Dedifferentiated amniotic fluid mesenchymal stem cell (primary cell): ENCODE measurements around the gene C19orf81.

Source experiments
- DNase-seq: peaks from one replicate; pipeline ENCODE4 v3.0.0-alpha.2; 2016; ENCODE audit errors: extremely low spot score

Gene C19orf81

DNA sequence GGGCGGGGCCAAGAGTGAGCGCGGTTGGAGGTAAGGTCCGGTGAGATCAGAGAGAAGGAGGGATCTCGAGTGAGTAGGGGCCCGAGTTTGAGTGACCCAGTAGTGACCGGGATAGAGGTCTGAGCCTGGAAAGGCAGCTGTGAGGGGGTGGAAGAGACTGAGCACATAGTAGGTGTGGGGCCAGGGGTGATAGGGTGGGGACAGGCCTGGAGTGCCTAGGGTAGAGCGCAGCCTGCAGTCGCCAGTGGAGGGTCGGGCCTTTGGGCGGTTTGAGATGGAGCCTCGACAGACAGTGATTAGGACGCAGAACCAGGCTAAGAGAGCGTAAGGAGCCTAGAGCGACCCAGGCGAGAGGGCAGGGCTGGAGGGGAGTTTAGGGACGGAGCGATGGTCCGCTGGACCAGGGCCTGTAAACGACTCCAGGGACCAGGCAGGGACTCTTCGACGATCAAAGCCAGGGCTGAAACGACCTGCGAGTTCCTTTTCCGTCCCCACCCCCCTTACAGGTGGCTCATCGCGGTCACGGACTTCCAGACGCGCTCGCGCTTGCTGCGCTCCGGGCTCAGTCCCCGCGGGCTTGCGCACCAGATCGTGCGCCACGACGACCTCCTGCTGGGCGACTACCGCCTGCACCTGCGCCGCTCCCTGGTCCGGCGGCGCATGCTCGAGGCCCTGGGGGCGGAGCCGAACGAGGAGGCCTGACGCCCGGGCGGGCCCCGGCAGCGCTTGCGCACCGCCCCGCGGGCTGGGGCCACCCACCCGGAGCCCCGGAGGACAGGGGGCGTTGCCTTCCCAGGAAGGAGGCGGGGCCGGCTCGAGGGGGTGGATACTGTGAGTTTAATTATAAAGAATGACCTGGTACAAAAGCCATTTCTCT lies 9.4 kb downstream of the C19orf81 start:
- DNase-seq = no peak

DNA sequence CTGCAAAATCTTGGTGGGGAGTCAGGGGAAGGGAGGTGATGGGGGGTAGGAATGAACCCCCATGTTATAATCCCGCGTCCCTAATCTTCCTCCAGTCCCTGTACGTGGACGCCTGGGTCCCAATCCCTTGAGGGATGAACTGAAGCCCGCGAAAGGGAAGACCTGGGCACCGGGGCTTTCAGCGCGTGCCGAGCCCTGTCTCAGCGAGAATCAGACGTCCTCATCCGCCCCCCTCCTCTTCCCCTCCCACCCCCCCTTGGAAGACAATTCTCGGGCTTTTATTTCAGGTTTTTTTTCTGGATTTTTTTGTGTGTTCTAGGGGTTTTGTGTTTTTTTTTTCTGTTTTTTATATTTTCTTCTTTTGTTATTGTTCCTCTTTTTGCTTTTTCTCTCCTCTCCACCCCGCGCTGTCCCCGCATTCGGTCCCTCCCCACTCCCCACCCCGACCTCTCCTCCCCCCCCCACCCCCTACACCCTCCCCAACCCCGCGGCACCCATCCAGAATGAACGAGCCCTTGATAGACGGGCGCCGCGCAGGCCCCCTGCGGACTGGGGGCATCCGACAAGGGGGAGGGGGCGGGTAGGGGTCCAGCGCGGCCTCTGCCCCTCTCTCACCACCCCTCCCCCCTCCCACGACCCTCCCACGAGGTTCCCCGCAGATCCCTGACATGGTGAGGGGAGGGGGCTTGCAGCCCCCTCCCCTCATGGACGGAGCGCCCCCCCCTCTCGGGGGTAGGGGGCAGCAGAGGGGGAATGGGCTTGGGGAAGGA lies 10.3 kb downstream of the C19orf81 start:
- DNase-seq = no peak

- no peak for DNase-seq
Measured at GRCh38 chr19:50660088-50660366, 10.8 kb downstream of the C19orf81 start.

DNA sequence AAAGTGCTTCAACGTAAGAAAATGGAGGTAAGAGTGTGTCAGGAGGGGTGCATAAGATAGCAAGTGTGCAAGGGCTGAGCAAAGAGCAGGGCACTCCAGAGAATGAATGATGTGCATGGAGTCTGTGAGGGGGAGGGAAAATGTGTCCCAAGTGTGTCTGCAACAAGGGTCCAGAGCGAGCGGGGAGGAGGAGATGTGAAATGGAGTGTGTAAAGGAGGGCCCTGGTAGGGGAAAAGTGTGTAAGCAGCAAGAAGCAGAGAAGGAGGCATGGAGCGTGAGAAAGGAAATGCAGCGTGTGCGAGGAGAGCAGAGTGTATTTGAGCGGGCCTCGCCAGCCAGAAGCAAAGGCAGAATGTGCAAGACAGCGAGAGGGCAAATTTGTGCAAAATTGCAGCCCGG lies 11.8 kb downstream of the C19orf81 start:
- DNase-seq = no peak

- no peak for DNase-seq
Measured at GRCh38 chr19:50661766-50662650, 12.8 kb downstream of the C19orf81 start.

GRCh38 chr19:50662651-50663481 lies 13.6 kb downstream of the C19orf81 start:
- no peak for DNase-seq

DNA sequence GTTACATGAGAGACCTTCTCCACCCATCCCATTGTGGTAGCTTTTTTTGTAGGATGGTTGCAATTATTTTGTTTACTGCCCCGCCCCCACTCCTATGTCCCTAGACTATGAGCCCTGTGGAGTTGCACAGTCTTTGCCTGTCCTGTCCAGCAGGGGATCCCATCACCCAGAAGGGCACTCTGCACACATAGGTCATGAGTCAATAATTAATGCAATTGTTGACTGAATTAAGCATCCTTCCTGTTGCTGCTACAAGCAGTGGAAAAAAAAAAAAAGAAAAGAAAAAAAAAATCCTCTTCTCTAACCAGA lies 14.2 kb downstream of the C19orf81 start:
- no peak for DNase-seq

GRCh38 chr19:50664204-50664603 lies 15.0 kb downstream of the C19orf81 start:
- DNase-seq = no peak

GRCh38 chr19:50666346-50667176 lies 17.3 kb downstream of the C19orf81 start:
- no peak for DNase-seq

GRCh38 chr19:50667177-50667758 lies 18.0 kb downstream of the C19orf81 start:
- DNase-seq = no peak

- no peak for DNase-seq
Measured at GRCh38 chr19:50667759-50668231, 18.6 kb downstream of the C19orf81 start.

GRCh38 chr19:50668416-50668815 lies 19.2 kb downstream of the C19orf81 start:
- no peak for DNase-seq

- no peak for DNase-seq
Measured at GRCh38 chr19:50668879-50669278, 19.6 kb downstream of the C19orf81 start.

DNA sequence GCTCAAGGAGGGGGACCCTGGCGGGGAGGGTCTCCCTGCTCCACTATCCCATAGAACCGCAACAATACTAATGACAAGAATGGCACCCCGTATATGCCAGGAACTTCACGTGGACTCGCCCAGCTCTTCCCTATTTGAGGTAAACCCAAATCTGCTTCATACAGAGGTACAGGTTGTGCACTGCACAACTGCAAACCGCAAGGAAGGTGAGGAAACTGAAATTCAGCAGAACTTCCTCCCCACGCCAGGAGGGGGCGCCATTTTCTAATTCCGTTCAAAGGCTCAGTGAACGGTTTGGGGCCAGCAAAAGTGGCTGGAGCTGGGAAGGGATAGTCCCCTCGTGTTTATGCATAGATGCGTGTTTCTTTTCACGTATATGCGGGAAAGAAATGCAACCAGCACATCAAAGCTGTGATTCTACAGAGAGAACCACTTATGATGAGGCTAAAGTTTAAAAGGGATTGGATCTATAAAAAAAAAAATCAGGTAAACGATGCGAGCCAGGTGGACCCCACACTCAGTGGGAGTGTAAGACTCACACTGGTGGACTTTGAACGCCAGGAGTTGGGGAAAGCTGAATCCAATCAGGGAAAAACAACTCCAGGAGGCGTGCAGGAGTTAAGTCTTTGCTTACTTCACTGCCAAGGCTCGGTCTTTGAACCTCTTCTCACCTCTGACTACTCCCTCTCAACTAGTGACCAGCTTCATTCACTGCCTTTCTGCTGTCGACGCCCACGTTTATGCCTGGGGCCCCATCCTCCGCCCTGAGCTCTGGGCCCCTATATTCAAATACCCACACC lies 20.3 kb downstream of the C19orf81 start:
- no peak for DNase-seq

GRCh38 chr19:50670102-50670380 lies 20.8 kb downstream of the C19orf81 start:
- no peak for DNase-seq

GRCh38 chr19:50673118-50673517 lies 23.9 kb downstream of the C19orf81 start:
- no peak for DNase-seq

GRCh38 chr19:50676625-50677197 lies 27.5 kb downstream of the C19orf81 start:
- DNase-seq = no peak

GRCh38 chr19:50677636-50678035 lies 28.4 kb downstream of the C19orf81 start:
- DNase-seq = no peak

- DNase-seq = no peak
Measured at GRCh38 chr19:50678323-50678722, 29.1 kb downstream of the C19orf81 start.
